H1 (cell line): ENCODE measurements around the gene AIRE. TPM values are rescaled to one million over a fixed set of nuclear protein-coding genes. Genes with fewer than 3 reads are reported as not detected.

Experiments used
- BACH1 ChIP-seq: IDR thresholded peaks from 2 replicates; pipeline ENCODE4 v1.6.1; 2012; ENCODE audit warnings: low read length, improper control_type of control experiment
- EP300 ChIP-seq, 2 experiments: IDR thresholded peaks; 1 replicate in 1 of 2; 2 replicates in 1 of 2; pipeline ENCODE4 v1.6.1; 2011 to 2012; ENCODE audit warnings: low read depth in 2 of 2, low read length in 2 of 2, mild to moderate bottlenecking in 2 of 2, borderline replicate concordance in 1 of 2, inconsistent platforms in 1 of 2, moderate library complexity in 1 of 2
- HDAC2 ChIP-seq, 2 experiments: fragments of 300-600 bp in 1 of 2; sonication (generic) in 1 of 2; IDR thresholded peaks; 2 replicates each; pipeline ENCODE4 v1.6.1; 2011 to 2012; ENCODE audit warnings: low read depth in 2 of 2, low read length in 2 of 2, mild to moderate bottlenecking in 2 of 2, moderate library complexity in 2 of 2, borderline replicate concordance in 1 of 2, inconsistent platforms in 1 of 2
- JUND ChIP-seq: IDR thresholded peaks from 2 replicates; pipeline ENCODE4 v1.6.1; 2011; ENCODE audit warnings: mild to moderate bottlenecking, improper control_type of control experiment, low read length
- POLR2A ChIP-seq, 2 experiments: IDR thresholded peaks; 1 replicate in 1 of 2; 2 replicates in 1 of 2; pipeline ENCODE4 v1.6.1; 2011; ENCODE audit warnings: low read depth in 2 of 2, low read length in 2 of 2, mild to moderate bottlenecking in 2 of 2; ENCODE audit errors: control extremely low read depth in 1 of 2
- TBP ChIP-seq: IDR thresholded peaks from 2 replicates; pipeline ENCODE4 v1.6.1; 2011; ENCODE audit warnings: low read depth, low read length, improper control_type of control experiment
- polyA plus RNA-seq, 7 experiments: library from polyadenylated mRNA; depleted of rRNA in 3 of 7; stranded (reverse) in 5 of 7; unstranded in 2 of 7; fragments of >200 nt in 5 of 7; fragments of 200-250 nt in 2 of 7; gene quantifications; 1 replicate in 5 of 7; 2 replicates in 1 of 7; 4 replicates in 1 of 7; pipeline versions ENCODE4 v1.2.1 to v1.2.3, GENCODE V29; 2011 to 2013; ENCODE audit warnings: missing spikeins in 2 of 7, mixed read lengths in 2 of 7
- total RNA-seq: library from RNA; stranded (reverse); fragmentation: NEBNext Ultra II Directional; extraction: Animal tissue kit (Norgen Biotek cat#: 25700); gene quantifications from 2 replicates; pipeline ENCODE4 v1.2.1, GENCODE V29; 2021
- TF ChIP-seq, protein P1 (sequence below): IDR thresholded peaks from 2 replicates; pipeline ENCODE4 v1.6.1; 2012; ENCODE audit warnings: inconsistent platforms

AIRE gene
- total and polyA plus RNA-seq, 2 of the 8 experiments (the other 6 are each of a cell fraction or from before 2014, with no cell fraction given) = 0.09 TPM; not detected in 1

DNA sequence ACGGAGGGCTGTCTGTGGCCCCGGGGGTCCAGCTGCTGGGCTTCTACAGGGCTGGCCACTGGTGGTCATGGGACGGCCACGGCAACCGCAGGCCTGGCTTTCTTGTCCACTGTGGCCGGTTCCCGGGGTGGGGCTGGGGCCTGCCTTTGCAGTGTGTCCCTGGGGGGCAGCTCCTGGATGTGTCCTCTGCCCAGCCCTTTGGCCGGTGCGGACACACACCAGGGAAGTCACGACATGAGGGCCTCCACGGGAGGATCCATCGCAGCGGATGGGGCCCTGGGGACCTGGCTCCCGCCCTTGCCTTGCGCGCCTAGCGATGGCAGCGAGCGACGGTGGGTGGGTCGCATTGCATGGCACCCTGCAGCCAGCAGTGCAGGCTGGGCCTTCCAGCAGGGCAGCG lies 32.2 kb downstream of the AIRE start (continued):
- TF ChIP-seq BACH1 = no peak
- no peak for TF ChIP-seq TBP
- no peak for TF ChIP-seq HDAC2 (IDR thresholded peaks at IDR 0.05; ENCODE audit: borderline replicate concordance in 1 of 2, low read depth in 2 of 2, low read length in 2 of 2)
- TF ChIP-seq POLR2A (IDR thresholded peaks at IDR 0.05; ENCODE audit: control extremely low read depth in 1 of 2, low read depth in 2 of 2, low read length in 2 of 2) = no peak
- TF ChIP-seq, protein P1, sequence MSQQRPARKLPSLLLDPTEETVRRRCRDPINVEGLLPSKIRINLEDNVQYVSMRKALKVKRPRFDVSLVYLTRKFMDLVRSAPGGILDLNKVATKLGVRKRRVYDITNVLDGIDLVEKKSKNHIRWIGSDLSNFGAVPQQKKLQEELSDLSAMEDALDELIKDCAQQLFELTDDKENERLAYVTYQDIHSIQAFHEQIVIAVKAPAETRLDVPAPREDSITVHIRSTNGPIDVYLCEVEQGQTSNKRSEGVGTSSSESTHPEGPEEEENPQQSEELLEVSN = no peak
- TF ChIP-seq EP300 (IDR thresholded peaks at IDR 0.05; ENCODE audit: borderline replicate concordance in 1 of 2, low read depth in 2 of 2, low read length in 2 of 2) = no peak
- TF ChIP-seq JUND = no peak
